ENCODE results near the gene TAS1R3. TPM values are rescaled to one million over a fixed set of nuclear protein-coding genes. Genes with fewer than 3 reads are reported as not detected.

The TAS1R3 gene
- under 0.01 and 0.49 TPM in 2 replicates for total RNA-seq

GRCh38 chr1:1331068-1331965 is at the start of gene TAS1R3:
Gene TAS1R3, plus strand, starts transcription at chr1:1331280. Its CDS starts 66 bp downstream, at chr1:1331346.

GRCh38 chr1:1307923-1308755 is 22.9 kb upstream of the TAS1R3 start, which contains the start of the genes ACAP3 and PUSL1:
Gene ACAP3, minus strand, starts transcription at chr1:1307930. Its CDS starts 115 bp downstream, at chr1:1307815.
Gene PUSL1, plus strand, starts transcription at chr1:1308597. Its CDS starts 47 bp downstream, at chr1:1308644.

GRCh38 chr1:1324524-1325287 is 6.4 kb upstream of the TAS1R3 start, which contains the start of the genes CPTP and INTS11:
Gene CPTP, plus strand, starts transcription at chr1:1324802. Its CDS starts 2,109 bp downstream, at chr1:1326911.
Gene INTS11, minus strand, starts transcription at chr1:1324660. Its CDS starts 52 bp downstream, at chr1:1324608.

GRCh38 chr1:1349256-1350012 is 18.4 kb downstream of the TAS1R3 start, which contains the start of gene DVL1:
Gene DVL1, minus strand, starts transcription at chr1:1349418. Its CDS starts 353 bp downstream, at chr1:1349065.

GRCh38 chr1:1358433-1359271 is 27.6 kb downstream of the TAS1R3 start, which contains the start of gene MXRA8:
Gene MXRA8, minus strand, starts transcription at chr1:1358555. Its CDS starts 51 bp downstream, at chr1:1358504.

GRCh38 chr1:1374929-1375662 is 44.0 kb downstream of the TAS1R3 start, which contains the start of gene AURKAIP1:
Gene AURKAIP1, minus strand, starts transcription at chr1:1375207. Its CDS starts 451 bp downstream, at chr1:1374756.

Other genes starting within 250 kb of the TAS1R3 start
- gene C1orf159, start 215.2 kb upstream of the TAS1R3 start, total RNA-seq = 8.4 and 16.6 TPM in 2 replicates
- gene TTLL10, start 157.4 kb upstream of the TAS1R3 start, total RNA-seq = not detected in 2 replicates
- not detected in 2 replicates for gene TNFRSF18, start 124.7 kb upstream of the TAS1R3 start, total RNA-seq
- 1.9 TPM in 1 of 2 replicates, not detected in the other for gene TNFRSF4, start 117.1 kb upstream of the TAS1R3 start, total RNA-seq
- gene SDF4, start 99.3 kb upstream of the TAS1R3 start, total RNA-seq = 231 and 251 TPM in 2 replicates
- 21.7 and 38.4 TPM in 2 replicates for gene B3GALT6, start 99.0 kb upstream of the TAS1R3 start, total RNA-seq
- gene C1QTNF12, start 84.6 kb upstream of the TAS1R3 start, total RNA-seq = 4.0 TPM in 1 of 2 replicates, not detected in the other
- gene UBE2J2, start 57.4 kb upstream of the TAS1R3 start, total RNA-seq = 31.1 and 39.7 TPM in 2 replicates
- gene SCNN1D, start 50.8 kb upstream of the TAS1R3 start, total RNA-seq = 0.16 and 0.90 TPM in 2 replicates
- 20.4 and 39.4 TPM in 2 replicates for gene ACAP3, start 23.4 kb upstream of the TAS1R3 start, total RNA-seq
- gene PUSL1, start 22.7 kb upstream of the TAS1R3 start, total RNA-seq = 25.8 and 28.7 TPM in 2 replicates
- 64.3 and 78.3 TPM in 2 replicates for gene INTS11, start 6.6 kb upstream of the TAS1R3 start, total RNA-seq
- gene CPTP, start 6.5 kb upstream of the TAS1R3 start, total RNA-seq = 31.1 and 32.6 TPM in 2 replicates
- 43.1 and 48.4 TPM in 2 replicates for gene DVL1, start 18.1 kb downstream of the TAS1R3 start, total RNA-seq
- 121 and 139 TPM in 2 replicates for gene MXRA8, start 27.3 kb downstream of the TAS1R3 start, total RNA-seq
- 117 and 148 TPM in 2 replicates for gene AURKAIP1, start 43.9 kb downstream of the TAS1R3 start, total RNA-seq
- 79.7 and 127 TPM in 2 replicates for gene CCNL2, start 68.1 kb downstream of the TAS1R3 start, total RNA-seq
- 76.9 and 98.2 TPM in 2 replicates for gene MRPL20, start 76.0 kb downstream of the TAS1R3 start, total RNA-seq
- gene ANKRD65, start 90.0 kb downstream of the TAS1R3 start, total RNA-seq = 2.2 TPM in 1 of 2 replicates, not detected in the other
- gene VWA1, start 104.4 kb downstream of the TAS1R3 start, total RNA-seq = 17.7 and 32.0 TPM in 2 replicates
- not detected in 2 replicates for gene ATAD3C, start 118.4 kb downstream of the TAS1R3 start, total RNA-seq
- gene ATAD3B, start 140.5 kb downstream of the TAS1R3 start, total RNA-seq = 15.7 and 19.9 TPM in 2 replicates
- gene ATAD3A, start 180.9 kb downstream of the TAS1R3 start, total RNA-seq = 34.5 and 35.4 TPM in 2 replicates
- gene TMEM240, start 209.3 kb downstream of the TAS1R3 start, total RNA-seq = 7.0 TPM in 2 replicates
- gene SSU72, start 243.6 kb downstream of the TAS1R3 start, total RNA-seq = 85.7 and 101 TPM in 2 replicates

Data from cardiac atrium fibroblast (primary cell).